Tibial nerve (tissue), 4 donors: ENCODE data around the gene PRKCE. TPM values are rescaled to one million over a fixed set of nuclear protein-coding genes. Genes with fewer than 3 reads are reported as not detected.

Experiments used
- DNase-seq, 2 donors: peaks; one replicate each; pipeline ENCODE4 v3.0.0-alpha.2; 2019; ENCODE audit warnings: low spot score in 2 of 2
- H3K27ac ChIP-seq, 4 donors: fragments of 200-600 bp; sonication (generic) in 3 of 4; one replicate each; pipeline ENCODE4 v1.5.1; 2017 to 2019; ENCODE audit warnings: mild to moderate bottlenecking in 1 of 4
- H3K27me3 ChIP-seq, 2 donors: fragments of 200-600 bp; sonication (generic) in 1 of 2; one replicate each; pipeline versions ENCODE4 v1.5.1 to v1.6.0; 2017 to 2019
- H3K36me3 ChIP-seq, 3 donors: fragments of 200-600 bp; sonication (generic); one replicate each; pipeline ENCODE4 v1.5.1; 2018 to 2019
- H3K4me1 ChIP-seq, 4 donors: fragments of 200-600 bp; sonication (generic) in 3 of 4; one replicate each; pipeline ENCODE4 v1.5.1; 2017 to 2019
- H3K4me3 ChIP-seq, 4 donors: fragments of 200-600 bp; sonication (generic) in 3 of 4; one replicate each; pipeline ENCODE4 v1.5.1; 2017 to 2019; ENCODE audit warnings: mild to moderate bottlenecking in 1 of 4, moderate library complexity in 1 of 4
- H3K9me3 ChIP-seq, 4 donors: fragments of 200-600 bp; sonication (generic) in 3 of 4; one replicate each; pipeline ENCODE4 v1.5.1; 2017 to 2019
- CTCF ChIP-seq, 5 experiments: fragments of 200-600 bp in 3 of 5; fragments of 450-650 bp in 2 of 5; sonication (generic) in 3 of 5; IDR thresholded peaks; one replicate each; pipeline ENCODE4 v1.5.1; 2016 to 2019; ENCODE audit warnings: antibody characterized with exemption in 5 of 5, mild to moderate bottlenecking in 3 of 5, moderate library complexity in 2 of 5
- EP300 ChIP-seq, 2 donors: sonication (generic); formaldehyde crosslinking; IDR thresholded peaks; one replicate each; pipeline ENCODE4 v1.6.1; 2017; ENCODE audit warnings: antibody characterized with exemption in 2 of 2, mild to moderate bottlenecking in 1 of 2
- POLR2A ChIP-seq, 2 donors: fragments of 450-650 bp; IDR thresholded peaks; one replicate each; pipeline ENCODE4 v1.6.1; 2017; ENCODE audit warnings: antibody characterized with exemption in 2 of 2, mild to moderate bottlenecking in 2 of 2, moderate library complexity in 2 of 2
- WGBS, 2 donors: methylation state at CpG; one replicate each; pipeline ENCODE4 v1.1.5; 2018; 5-methylcytosine and 5-hydroxymethylcytosine counted together
- total RNA-seq, 4 donors: library from RNA; depleted of rRNA; stranded (reverse); fragments of >200 nt; gene quantifications; one replicate each; pipeline ENCODE4 v1.1.0, GENCODE V29; 2016

Gene PRKCE
- total RNA-seq, 4 donors from 2014 or later = 14.4 to 22.4 (median 17.9) TPM

- no peak for TF ChIP-seq POLR2A (IDR thresholded peaks at IDR 0.05)
- Histone ChIP-seq H3K4me1 (peaks cover 0 to 40% (median 21%) of the 10 kb centered on the region in 4 donors), H3K36me3 (no peaks in the 10 kb centered on the region), H3K4me3 (no peak overlapping the region), H3K27me3 (no peaks in the 10 kb centered on the region), H3K27ac (peak overlapping the region in 1 of 4 donors; percentile 41), H3K9me3 (no peaks in the 10 kb centered on the region)
- no peak for DNase-seq
- 91 to 94% methylated on average over 5 of the region's 5 CpGs for WGBS, 2 donors
Observed at GRCh38 chr2:45676088-45676487, 24.6 kb downstream of the PRKCE start.

- WGBS, 2 donors = 42 to 52% methylated on average over 4 of the region's 4 CpGs
- peaks cover 0 to 51% (median 21%) of the 10 kb centered on the region in 4 donors for H3K4me1 ChIP-seq
Observed at GRCh38 chr2:45678791-45679348, 27.4 kb downstream of the PRKCE start.

GRCh38 chr2:45680351-45680967 is 29.0 kb downstream of the PRKCE start:
- DNase-seq = no peak
- Histone ChIP-seq H3K27ac (peak overlapping the region in 1 of 4 donors; percentile 21), H3K9me3 (no peaks in the 10 kb centered on the region), H3K4me1 (peaks cover 0 to 44% (median 16%) of the 10 kb centered on the region in 4 donors), H3K4me3 (no peak overlapping the region), H3K27me3 (no peaks in the 10 kb centered on the region), H3K36me3 (no peaks in the 10 kb centered on the region)
- TF ChIP-seq CTCF (IDR thresholded peaks at IDR 0.05) (no peak), POLR2A (IDR thresholded peaks at IDR 0.05) (no peak), EP300 (IDR thresholded peaks at IDR 0.05) (no peak)
- WGBS, 2 donors = 75 to 87% methylated on average over 6 of the region's 6 CpGs

More at GRCh38 chr2:45678791-45679348, 27.4 kb downstream of the PRKCE start:
- H3K27me3 ChIP-seq = no peaks in the 10 kb centered on the region
- H3K4me3 ChIP-seq = no peak overlapping the region
- peak overlapping the region in 3 of 4 donors; percentile 9 to 72 (median 53) for H3K27ac ChIP-seq
- no peaks in the 10 kb centered on the region for H3K36me3 ChIP-seq
- no peaks in the 10 kb centered on the region for H3K9me3 ChIP-seq
- no peak for DNase-seq
- no peak for TF ChIP-seq CTCF (IDR thresholded peaks at IDR 0.05)
- TF ChIP-seq POLR2A (IDR thresholded peaks at IDR 0.05) = no peak
- TF ChIP-seq EP300 (IDR thresholded peaks at IDR 0.05) = no peak

- H3K4me1 ChIP-seq = peaks cover 0 to 36% (median 14%) of the 10 kb centered on the region in 4 donors
- H3K27ac ChIP-seq = no peak overlapping the region
- no peak overlapping the region for H3K4me3 ChIP-seq
- no peaks in the 10 kb centered on the region for H3K9me3 ChIP-seq
- no peak for DNase-seq
- H3K27me3 ChIP-seq = no peaks in the 10 kb centered on the region
- H3K36me3 ChIP-seq = no peaks in the 10 kb centered on the region
- TF ChIP-seq CTCF (IDR thresholded peaks at IDR 0.05) (no peak), EP300 (IDR thresholded peaks at IDR 0.05) (no peak), POLR2A (IDR thresholded peaks at IDR 0.05) (no peak)
- 69 to 85% methylated on average over 3 of the region's 3 CpGs for WGBS, 2 donors
Observed at GRCh38 chr2:45681675-45682074, 30.2 kb downstream of the PRKCE start.

- Histone ChIP-seq H3K4me1 (peaks cover 0 to 44% (median 20%) of the 10 kb centered on the region in 4 donors), H3K27ac (no peak overlapping the region), H3K4me3 (no peak overlapping the region), H3K9me3 (no peaks in the 10 kb centered on the region), H3K36me3 (no peaks in the 10 kb centered on the region), H3K27me3 (no peaks in the 10 kb centered on the region)
- TF ChIP-seq EP300 (IDR thresholded peaks at IDR 0.05) = no peak
- TF ChIP-seq CTCF (IDR thresholded peaks at IDR 0.05) = no peak
- 77 to 87% methylated on average over 3 of the region's 3 CpGs for WGBS, 2 donors
- DNase-seq = no peak
Observed at GRCh38 chr2:45683292-45683691, 31.8 kb downstream of the PRKCE start.
